Inferior parietal cortex (tissue), 1 donor: ENCODE measurements around the gene MIOS.

Experiments used
- DNase-seq: peaks from one replicate; pipeline ENCODE4 v3.0.0-alpha.2; 2016; ENCODE audit errors: extremely low spot score

MIOS gene

GRCh38 chr7:7566651-7567611 is at the start of gene MIOS:
MIOS (plus strand) TSS chr7:7566884; CDS start chr7:7572476, 5,592 bp downstream.
- peak; percentile 72 for DNase-seq

- DNase-seq = no peak
Measured at GRCh38 chr7:7517754-7518153, 48.9 kb upstream of the MIOS start.

- DNase-seq = no peak
Measured at GRCh38 chr7:7519056-7519455, 47.6 kb upstream of the MIOS start.

- no peak for DNase-seq
Measured at GRCh38 chr7:7519528-7519927, 47.2 kb upstream of the MIOS start.

GRCh38 chr7:7521259-7521658 is 45.4 kb upstream of the MIOS start:
- DNase-seq = no peak

GRCh38 chr7:7522421-7522820 is 44.3 kb upstream of the MIOS start:
- no peak for DNase-seq

- DNase-seq = no peak
Measured at GRCh38 chr7:7524121-7524520, 42.6 kb upstream of the MIOS start.

- DNase-seq = no peak
Measured at GRCh38 chr7:7526006-7526405, 40.7 kb upstream of the MIOS start.

GRCh38 chr7:7527047-7527446 is 39.6 kb upstream of the MIOS start:
- DNase-seq = no peak

- DNase-seq = no peak
Measured at GRCh38 chr7:7529328-7529727, 37.4 kb upstream of the MIOS start.

GRCh38 chr7:7533831-7534430 is 32.8 kb upstream of the MIOS start:
- no peak for DNase-seq

- no peak for DNase-seq
Measured at GRCh38 chr7:7535691-7536090, 31.0 kb upstream of the MIOS start, which contains the start of gene COL28A1. COL28A1 (minus strand) TSS chr7:7535873; CDS start chr7:7532875, 2,998 bp downstream.

GRCh38 chr7:7536396-7537019 is 30.2 kb upstream of the MIOS start:
- no peak for DNase-seq

- no peak for DNase-seq
Measured at GRCh38 chr7:7537711-7538110, 29.0 kb upstream of the MIOS start.

GRCh38 chr7:7539152-7539551 is 27.5 kb upstream of the MIOS start:
- DNase-seq = no peak

- no peak for DNase-seq
Measured at GRCh38 chr7:7539711-7540110, 27.0 kb upstream of the MIOS start.

- no peak for DNase-seq
Measured at GRCh38 chr7:7542251-7542835, 24.3 kb upstream of the MIOS start.

- DNase-seq = no peak
Measured at GRCh38 chr7:7548407-7548806, 18.3 kb upstream of the MIOS start.

GRCh38 chr7:7550663-7551062 is 16.0 kb upstream of the MIOS start:
- no peak for DNase-seq

GRCh38 chr7:7552199-7552598 is 14.5 kb upstream of the MIOS start:
- no peak for DNase-seq

GRCh38 chr7:7553386-7553785 is 13.3 kb upstream of the MIOS start:
- peak; percentile 42 for DNase-seq

GRCh38 chr7:7554021-7554432 is 12.7 kb upstream of the MIOS start:
- peak; percentile 20 for DNase-seq
